ENCODE measurements around the gene NOB1. TPM values are rescaled to one million over a fixed set of nuclear protein-coding genes. Genes with fewer than 3 reads are reported as not detected.

NOB1 gene
- total RNA-seq, 1 donor, result 22.4 TPM

Other genes starting within 250 kb of the NOB1 start
- gene NFAT5, start 189.0 kb downstream of the NOB1 start, total RNA-seq, result 43.0 TPM
- 2.6 TPM for gene NQO1, start 28.4 kb downstream of the NOB1 start, total RNA-seq
- 42.5 TPM for gene WWP2, start 7.4 kb upstream of the NOB1 start, total RNA-seq
- gene CLEC18A, start 196.4 kb upstream of the NOB1 start, total RNA-seq, result 1.4 TPM

Measured in mononuclear cell (primary cell).